HG02623 (cell line): ENCODE results near the gene TSPAN9.

ENCODE experiments used
- ATAC-seq: cut with Tn5 transposase; IDR thresholded peaks from one replicate; pipeline ENCODE4 v1.9.1; 2021; ENCODE audit warnings: moderate library complexity; ENCODE audit not compliant: unreplicated experiment

TSPAN9 gene

DNA sequence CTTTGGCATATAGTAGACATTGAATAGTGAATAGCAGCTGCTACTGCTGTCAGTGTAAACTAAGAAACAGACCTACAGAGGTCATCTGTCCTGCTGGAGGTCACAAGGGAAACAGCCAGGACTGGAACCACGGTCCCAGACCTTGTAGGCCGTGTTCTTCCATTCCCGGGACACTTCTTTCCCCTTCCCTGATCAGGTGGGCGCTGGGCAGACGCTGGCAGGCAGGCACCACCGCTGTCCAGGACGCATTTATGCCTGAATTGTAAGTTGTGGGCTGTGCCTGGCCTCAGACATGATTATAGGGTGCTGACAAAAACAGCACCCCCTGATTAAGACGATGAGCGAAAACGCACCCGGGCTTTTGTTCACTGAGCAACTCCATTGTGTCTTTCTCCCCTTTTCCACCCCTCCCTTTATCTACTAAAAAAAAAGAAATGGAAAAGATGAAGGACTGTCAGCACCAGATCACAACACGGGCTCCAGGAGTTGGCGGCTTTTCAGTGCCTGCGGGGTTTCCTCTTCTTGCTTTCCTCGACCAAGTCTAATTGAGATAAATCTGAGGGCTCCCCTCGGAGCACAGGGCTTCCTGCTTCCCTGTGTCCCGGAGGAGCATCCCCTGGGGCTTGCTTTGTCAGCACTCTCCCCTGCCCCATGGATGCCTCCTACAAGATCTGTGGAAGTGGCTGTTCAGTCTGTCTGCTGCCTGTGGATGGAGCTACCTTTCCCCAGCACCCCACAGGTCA lies 80.6 kb downstream of the TSPAN9 start:
- no peak for ATAC-seq

GRCh38 chr12:3158851-3159465 lies 81.8 kb downstream of the TSPAN9 start:
- no peak for ATAC-seq

GRCh38 chr12:3160081-3160480 lies 82.9 kb downstream of the TSPAN9 start:
- ATAC-seq, result no peak

GRCh38 chr12:3161861-3162260 lies 84.7 kb downstream of the TSPAN9 start:
- no peak for ATAC-seq

GRCh38 chr12:3164454-3165077 lies 87.4 kb downstream of the TSPAN9 start:
- ATAC-seq, result no peak

DNA sequence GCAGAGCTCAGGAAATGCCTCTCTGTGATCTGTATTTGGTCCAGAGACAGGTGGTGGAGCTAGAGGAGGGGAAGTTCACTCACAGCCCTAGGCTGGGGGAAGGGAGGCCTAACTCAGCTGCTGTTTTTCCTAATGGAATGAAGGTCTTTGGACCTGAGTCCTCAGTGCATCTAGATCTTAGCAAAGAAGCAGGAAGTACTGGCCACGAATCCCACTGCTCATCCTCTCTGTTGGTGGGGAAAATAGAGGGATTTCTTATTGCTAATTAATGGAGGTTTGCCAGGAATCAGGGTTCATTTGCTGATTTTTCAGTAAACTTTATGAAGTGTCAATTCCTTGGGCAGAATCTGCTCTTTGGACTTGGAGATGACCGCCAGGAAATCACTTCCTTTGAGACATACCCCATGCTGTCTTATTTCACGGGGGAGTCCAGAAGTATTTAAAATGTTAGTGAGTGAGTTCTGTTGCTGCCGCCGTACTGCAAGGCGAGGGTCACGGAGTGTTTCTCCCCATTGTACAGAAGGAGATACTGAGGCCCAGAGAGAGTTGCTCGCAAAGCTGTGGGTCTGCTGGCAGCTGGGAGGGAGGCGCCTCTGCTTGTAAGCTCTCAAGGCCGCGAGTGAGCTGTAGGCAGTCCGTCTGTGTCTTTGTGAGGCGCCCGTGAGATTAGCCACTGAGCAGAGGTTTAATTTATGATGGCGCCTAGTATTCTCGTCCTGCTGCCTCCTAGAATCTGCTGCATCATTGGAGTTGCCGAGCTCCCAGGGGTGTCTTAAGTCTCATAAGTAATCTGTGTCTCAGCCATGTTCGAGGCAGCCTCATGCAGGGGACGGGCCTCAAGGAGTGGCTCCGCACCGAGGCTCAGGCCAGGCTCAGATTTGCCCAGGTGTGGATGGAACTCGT lies 88.2 kb downstream of the TSPAN9 start:
- ATAC-seq, result no peak

GRCh38 chr12:3167636-3168035 lies 90.5 kb downstream of the TSPAN9 start:
- ATAC-seq, result no peak

DNA sequence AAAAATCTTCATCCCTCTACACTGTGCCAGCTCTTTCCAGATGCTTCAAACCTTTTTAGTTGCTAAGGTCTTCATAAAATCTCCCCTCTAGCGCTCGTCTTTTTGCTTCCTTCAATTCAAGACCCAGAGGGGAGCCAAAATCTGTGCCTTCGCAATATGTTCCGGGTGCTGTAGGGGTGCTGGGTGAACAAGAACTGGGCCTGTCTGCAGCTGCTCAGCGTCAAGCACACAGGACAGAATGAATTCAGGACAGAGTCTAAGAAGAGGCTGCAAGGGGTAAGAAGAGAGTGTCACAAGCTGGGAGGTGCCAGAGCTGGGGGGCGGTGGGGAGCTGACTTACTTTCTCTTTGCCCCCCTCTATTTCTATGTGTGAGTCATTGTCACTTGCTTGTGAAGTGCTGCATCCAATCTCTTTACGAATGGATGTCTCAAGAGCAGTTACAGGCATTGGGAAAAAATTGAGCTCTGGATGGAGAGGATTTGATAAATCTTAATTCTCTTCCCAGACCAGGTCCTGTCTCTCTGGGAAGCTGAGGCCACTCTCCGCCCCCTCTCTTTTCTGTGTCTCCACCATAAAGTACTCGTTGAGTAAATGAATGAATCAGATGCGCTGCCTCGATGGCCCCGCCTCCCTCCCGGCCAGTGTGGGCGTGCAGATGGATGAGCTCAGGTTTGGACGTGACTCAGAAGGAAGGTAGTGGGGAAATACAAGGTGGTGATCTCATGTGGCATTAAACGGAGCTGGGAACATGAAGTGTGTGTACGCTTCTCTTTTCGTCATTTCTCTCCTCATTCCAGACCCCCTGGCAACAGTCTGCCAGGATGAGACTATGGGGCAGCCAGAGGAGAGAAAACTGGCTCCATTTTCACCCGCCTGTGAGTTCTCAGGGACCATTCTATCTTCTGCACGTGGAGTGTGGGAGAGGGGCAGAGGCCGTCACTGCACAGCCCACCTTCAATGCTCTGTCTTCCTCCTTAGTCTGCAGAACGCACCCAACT lies 91.3 kb downstream of the TSPAN9 start:
- no peak for ATAC-seq

- ATAC-seq, result no peak
Observed at GRCh38 chr12:3170423-3171194, 93.4 kb downstream of the TSPAN9 start.

DNA sequence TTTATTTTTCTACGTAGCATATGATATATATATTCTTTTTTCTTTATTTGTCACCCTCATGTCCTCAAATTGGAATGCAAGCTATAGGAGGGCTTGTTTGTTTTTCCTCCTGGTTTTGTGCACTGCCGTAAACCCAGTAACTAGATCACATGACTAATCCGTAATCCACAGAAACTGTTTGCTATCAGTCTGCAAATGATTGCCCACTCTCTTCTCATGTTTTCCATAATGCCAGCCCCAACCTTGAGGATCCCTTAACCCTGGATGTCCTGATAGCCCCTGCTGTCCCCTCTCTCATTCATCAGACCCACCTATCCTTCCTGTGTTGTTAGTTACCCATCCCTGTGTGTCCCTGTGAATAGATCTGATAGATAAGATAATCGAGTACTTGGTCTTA lies 94.0 kb downstream of the TSPAN9 start:
- ATAC-seq, result no peak

- ATAC-seq, result no peak
Observed at GRCh38 chr12:3172124-3173007, 95.2 kb downstream of the TSPAN9 start.

- no peak for ATAC-seq
Observed at GRCh38 chr12:3173008-3173553, 95.9 kb downstream of the TSPAN9 start.

- ATAC-seq, result no peak
Observed at GRCh38 chr12:3173912-3174311, 96.7 kb downstream of the TSPAN9 start.

DNA sequence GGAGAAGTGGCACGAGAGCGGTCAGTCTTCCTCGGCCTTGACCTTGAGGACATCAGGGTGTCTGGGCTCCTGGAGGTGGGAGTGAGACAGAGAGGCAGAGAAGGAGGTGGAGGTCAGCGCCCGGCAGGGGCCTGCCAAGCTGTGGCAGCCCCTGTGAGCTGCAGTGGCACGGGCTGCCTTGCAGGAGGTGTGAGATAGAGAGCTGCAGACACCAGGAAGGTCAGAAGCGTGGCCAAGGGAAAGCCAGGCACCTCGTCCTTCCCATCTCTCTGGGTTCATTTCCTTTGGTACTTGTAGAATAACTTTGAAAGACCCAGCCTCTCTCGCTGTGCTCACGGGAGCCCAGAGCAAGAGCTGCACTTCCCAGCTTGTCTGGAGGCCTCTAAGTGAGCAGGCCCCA lies 98.1 kb downstream of the TSPAN9 start:
- ATAC-seq, result no peak

GRCh38 chr12:3176754-3177153 lies 99.6 kb downstream of the TSPAN9 start:
- no peak for ATAC-seq

GRCh38 chr12:3177778-3178425 lies 100.7 kb downstream of the TSPAN9 start:
- no peak for ATAC-seq

DNA sequence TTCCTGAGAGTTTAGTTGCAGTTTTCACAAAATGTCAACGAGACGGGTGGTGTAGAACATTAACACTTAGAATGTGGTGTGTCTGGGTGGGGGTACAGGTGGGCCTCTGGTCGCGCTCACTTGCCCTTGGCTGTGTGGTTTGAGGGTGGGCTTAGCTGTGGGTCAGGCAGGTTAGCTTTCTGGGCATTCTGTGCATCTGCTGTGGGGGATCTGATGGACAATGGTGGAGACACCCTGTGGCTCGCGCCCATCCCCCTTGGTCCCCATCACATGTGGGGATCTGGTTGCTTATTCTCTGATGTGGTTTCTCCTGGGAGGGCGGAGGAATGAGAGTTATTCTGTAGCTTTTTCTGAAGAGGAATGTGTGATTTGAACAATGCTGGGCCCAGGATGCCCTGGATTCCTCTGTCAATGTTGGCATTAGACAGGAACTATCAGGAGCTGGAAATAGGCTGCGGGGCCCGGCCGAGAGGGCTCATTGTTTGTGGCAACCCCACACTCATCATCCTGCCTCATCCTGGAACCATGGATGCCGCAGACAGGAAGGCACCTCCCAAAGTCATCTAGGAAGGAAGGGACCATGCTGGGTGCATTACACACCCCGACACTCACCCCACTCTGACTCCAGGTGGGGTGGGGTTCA lies 101.6 kb downstream of the TSPAN9 start:
- ATAC-seq, result no peak
